HEK293 (cell line): ENCODE measurements around the gene CLIC4.

Source experiments
- GFI1B ChIP-seq: fragments of 450-650 bp; formaldehyde crosslinking; IDR thresholded peaks from 2 replicates; pipeline ENCODE4 v1.5.1; 2016; ENCODE audit warnings: missing biosample characterization, missing genetic modification characterization
- GLI2 ChIP-seq: fragments of 450-650 bp; formaldehyde crosslinking; IDR thresholded peaks from 2 replicates; pipeline ENCODE4; 2017; ENCODE audit warnings: missing biosample characterization, missing genetic modification characterization, low read depth, borderline replicate concordance
- IKZF3 ChIP-seq: fragments of 450-650 bp; IDR thresholded peaks from 2 replicates; pipeline ENCODE4 v1.5.0; 2018; ENCODE audit warnings: missing biosample characterization, mild to moderate bottlenecking, missing genetic modification characterization, moderate library complexity
- MZF1 ChIP-seq: fragments of 450-650 bp; formaldehyde crosslinking; IDR thresholded peaks from 2 replicates; pipeline ENCODE4 v1.5.1; 2017; ENCODE audit warnings: missing biosample characterization, missing genetic modification characterization, borderline replicate concordance
- OVOL3 ChIP-seq: fragments of 450-650 bp; formaldehyde crosslinking; IDR thresholded peaks from 2 replicates; pipeline ENCODE4 v1.5.1; 2016; ENCODE audit warnings: missing biosample characterization, missing genetic modification characterization
- PRDM2 ChIP-seq: fragments of 450-650 bp; formaldehyde crosslinking; IDR thresholded peaks from 2 replicates; pipeline ENCODE4 v1.5.1; 2016; ENCODE audit warnings: missing biosample characterization, missing genetic modification characterization, borderline replicate concordance
- PRDM4 ChIP-seq: fragments of 450-650 bp; formaldehyde crosslinking; IDR thresholded peaks from 2 replicates; pipeline ENCODE4 v1.5.1; 2017; ENCODE audit warnings: missing biosample characterization, missing genetic modification characterization
- PRDM6 ChIP-seq: fragments of 450-650 bp; formaldehyde crosslinking; IDR thresholded peaks from 2 replicates; pipeline ENCODE4 v1.5.1; 2017; ENCODE audit warnings: missing biosample characterization, missing genetic modification characterization
- SCRT2 ChIP-seq: fragments of 450-650 bp; formaldehyde crosslinking; IDR thresholded peaks from 2 replicates; pipeline ENCODE4 v1.5.1; 2016; ENCODE audit warnings: missing biosample characterization, missing genetic modification characterization
- SP7 ChIP-seq: fragments of 450-650 bp; formaldehyde crosslinking; IDR thresholded peaks from 2 replicates; pipeline ENCODE4 v1.5.1; 2016; ENCODE audit warnings: missing biosample characterization, missing genetic modification characterization
- ZBTB6 ChIP-seq: fragments of 450-650 bp; formaldehyde crosslinking; IDR thresholded peaks from 2 replicates; pipeline ENCODE4 v1.5.1; 2017; ENCODE audit warnings: missing biosample characterization, missing genetic modification characterization
- ZBTB8A ChIP-seq: fragments of 450-650 bp; formaldehyde crosslinking; IDR thresholded peaks from 2 replicates; pipeline ENCODE4 v1.5.1; 2016; ENCODE audit warnings: missing biosample characterization, missing genetic modification characterization
- ZFHX2 ChIP-seq: fragments of 450-650 bp; formaldehyde crosslinking; conservative IDR thresholded peaks from 2 replicates; pipeline ENCODE4 v1.5.1; 2016; ENCODE audit warnings: missing biosample characterization, missing genetic modification characterization
- ZNF148 ChIP-seq: fragments of 450-650 bp; formaldehyde crosslinking; IDR thresholded peaks from 2 replicates; pipeline ENCODE4 v1.5.0; 2017; ENCODE audit warnings: missing biosample characterization, missing genetic modification characterization, borderline replicate concordance
- ZNF214 ChIP-seq: fragments of 450-650 bp; formaldehyde crosslinking; IDR thresholded peaks from 2 replicates; pipeline ENCODE4 v1.5.1; 2017; ENCODE audit warnings: missing biosample characterization, mild to moderate bottlenecking, missing genetic modification characterization, borderline replicate concordance
- ZNF24 ChIP-seq: fragments of 450-650 bp; formaldehyde crosslinking; IDR thresholded peaks from 2 replicates; pipeline ENCODE4 v1.5.1; 2016; ENCODE audit warnings: missing biosample characterization, missing genetic modification characterization
- ZNF335 ChIP-seq: fragments of 450-650 bp; formaldehyde crosslinking; conservative IDR thresholded peaks from 2 replicates; pipeline ENCODE4 v1.5.1; 2016; ENCODE audit warnings: missing biosample characterization, missing genetic modification characterization
- ZNF341 ChIP-seq: fragments of 450-650 bp; formaldehyde crosslinking; IDR thresholded peaks from 2 replicates; pipeline ENCODE4; 2016; ENCODE audit warnings: low read depth, missing biosample characterization, missing genetic modification characterization
- ZNF473 ChIP-seq: fragments of 450-650 bp; formaldehyde crosslinking; IDR thresholded peaks from 2 replicates; pipeline ENCODE4 v1.5.1; 2017; ENCODE audit warnings: missing biosample characterization, missing genetic modification characterization
- ZNF501 ChIP-seq: fragments of 450-650 bp; formaldehyde crosslinking; IDR thresholded peaks from 2 replicates; pipeline ENCODE4 v1.5.1; 2016; ENCODE audit warnings: missing biosample characterization, missing genetic modification characterization
- ZNF610 ChIP-seq: fragments of 450-650 bp; formaldehyde crosslinking; IDR thresholded peaks from 2 replicates; pipeline ENCODE4 v1.5.1; 2016; ENCODE audit warnings: missing biosample characterization, missing genetic modification characterization, borderline replicate concordance
- ZNF704 ChIP-seq: fragments of 450-650 bp; formaldehyde crosslinking; IDR thresholded peaks from 2 replicates; pipeline ENCODE4 v1.5.1; 2016; ENCODE audit warnings: missing biosample characterization, missing genetic modification characterization
- ZSCAN30 ChIP-seq: fragments of 450-650 bp; IDR thresholded peaks from 2 replicates; pipeline ENCODE4 v1.5.1; 2018; ENCODE audit warnings: missing biosample characterization, mild to moderate bottlenecking, missing genetic modification characterization, moderate library complexity
- ZXDB ChIP-seq: fragments of 450-650 bp; formaldehyde crosslinking; IDR thresholded peaks from 2 replicates; pipeline ENCODE4 v1.5.1; 2016; ENCODE audit warnings: missing biosample characterization, missing genetic modification characterization

The CLIC4 gene

GRCh38 chr1:24705260-24706073 lies 39.8 kb upstream of the CLIC4 start (continued):
- TF ChIP-seq ZNF148 (tag by site-specific recombination) (no peak), OVOL3 (tag by site-specific recombination) (no peak), GLI2 (no peak), PRDM2 (tag by site-specific recombination) (no peak), ZNF501 (tag by site-specific recombination) (no peak), ZFHX2 (no peak), PRDM6 (tag by site-specific recombination) (peak; percentile 61; the same call in 1 of the 2 replicates), SP7 (tag by site-specific recombination) (peak; percentile 78), PRDM4 (tag by site-specific recombination) (peak; percentile 97), ZNF335 (peak; percentile 19; the same call in 1 of the 2 replicates), MZF1 (tag by site-specific recombination) (peak; percentile 34; the same call in 1 of the 2 replicates), ZNF473 (tag by site-specific recombination) (no peak), ZSCAN30 (tag by site-specific recombination) (peak; percentile 91), ZNF704 (tag by site-specific recombination) (no peak), GFI1B (peak; percentile 83), ZNF341 (tag by site-specific recombination) (0 out of 2 replicates have a peak, but pooled peaks have one; percentile 31), ZNF24 (tag by site-specific recombination) (peak; percentile 62; the same call in 1 of the 2 replicates), ZNF214 (tag by site-specific recombination) (no peak), ZBTB6 (no peak), ZXDB (tag by site-specific recombination) (peak; percentile 66), IKZF3 (tag by site-specific recombination) (no peak), ZNF610 (0 out of 2 replicates have a peak, but pooled peaks have one; percentile 13), ZBTB8A (tag by site-specific recombination) (peak; percentile 98), SCRT2 (tag by site-specific recombination) (no peak)
